ENCODE data around the gene ETV6. TPM values are rescaled to one million over a fixed set of nuclear protein-coding genes. Genes with fewer than 3 reads are reported as not detected.

ETV6 gene
- total and polyA plus RNA-seq, 2 of the 8 experiments (the other 6 are each of a cell fraction or from before 2014, with no cell fraction given), result 5.5 to 23.9 TPM

DNA sequence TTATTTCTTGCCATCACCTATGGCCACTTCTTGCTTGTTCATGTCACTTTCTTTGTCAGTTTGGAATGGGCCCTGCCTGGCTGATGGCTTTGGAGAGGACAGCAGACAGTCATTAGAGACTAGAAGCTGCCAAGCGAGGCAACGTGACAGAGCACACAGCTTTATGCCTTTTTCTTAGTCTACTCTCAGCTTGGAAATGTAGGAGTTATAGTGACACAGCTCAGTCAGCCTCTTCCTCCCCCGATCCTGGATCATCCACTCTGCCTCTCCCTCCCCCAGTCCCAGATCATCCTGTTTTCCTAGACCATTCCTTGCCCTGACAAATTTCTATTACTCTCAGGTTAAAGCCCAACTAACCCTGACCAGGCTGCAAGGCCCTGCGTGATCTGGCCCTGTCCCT lies 26.6 kb downstream of the ETV6 start:
- H3K14ac ChIP-seq (ENCODE audit: insufficient read length), result no peak overlapping the region
- H3K56ac ChIP-seq (replicated peaks; ENCODE audit: insufficient read length, low read depth, low read length), result no peak overlapping the region
- H4K20me1 ChIP-seq (replicated peaks in 1 of 2; ENCODE audit: control insufficient read depth in 1 of 2, insufficient read depth in 2 of 2, low read length in 2 of 2), result peaks cover 0 to 3% of the 10 kb centered on the region in 2 experiments
- H2BK120ac ChIP-seq (replicated peaks; ENCODE audit: low read depth, low read length), result no peak overlapping the region
- no peak overlapping the region for H2BK5ac ChIP-seq (ENCODE audit: low read depth, low read length)
- no peak overlapping the region for H2BK15ac ChIP-seq (ENCODE audit: low read length)
- no peak overlapping the region for H2BK20ac ChIP-seq (ENCODE audit: low read length)
- no peak overlapping the region for H3K18ac ChIP-seq (ENCODE audit: extremely low read depth, low read length)
- H2AK5ac ChIP-seq (ENCODE audit: low read depth, low read length), result no peak overlapping the region
- H3K36me3 ChIP-seq (ENCODE audit: control insufficient read depth in 2 of 4, insufficient read depth in 4 of 4, low read length in 3 of 4), result no peaks in the 10 kb centered on the region; a peak in 1 of 8 replicates
- H3K4me1 ChIP-seq (replicated peaks in 1 of 4; ENCODE audit: control insufficient read depth in 3 of 4, insufficient read depth in 4 of 4, low read length in 3 of 4), result peaks cover 0 to 11% (median 3%) of the 10 kb centered on the region in 4 experiments; a peak in 5 of 7 replicates
- H4K8ac ChIP-seq (ENCODE audit: extremely low read depth, insufficient read depth, low read length), result no peak overlapping the region
- no peak overlapping the region for H2AFZ ChIP-seq (ENCODE audit: low read length)
- H3K23ac ChIP-seq (ENCODE audit: insufficient read length), result no peak overlapping the region
- H4K91ac ChIP-seq (replicated peaks; ENCODE audit: insufficient read length, low read length), result no peak overlapping the region
- H3K4ac ChIP-seq (replicated peaks; ENCODE audit: insufficient read length, low read depth, low read length), result no peak overlapping the region
- H3K9me3 ChIP-seq (ENCODE audit: insufficient read depth in 2 of 2, low read depth in 1 of 2, low read length in 1 of 2), result no peaks in the 10 kb centered on the region
- DNase-seq (ENCODE audit: low read depth in 1 of 2, low spot score in 2 of 2) (no peak), FAIRE-seq (no peak)
- H2BK12ac ChIP-seq (ENCODE audit: low read depth, low read length), result 0 out of 2 replicates have a peak overlapping the region, but pooled peaks have one; percentile 11
- no peak for TF ChIP-seq TEAD4 (IDR thresholded peaks at IDR 0.05; ENCODE audit: low read depth, low read length)
- TF ChIP-seq POLR2AphosphoS5 (IDR thresholded peaks at IDR 0.05; ENCODE audit: low read depth, low read length), result no peak
- TF ChIP-seq NANOG (IDR thresholded peaks at IDR 0.05; ENCODE audit: insufficient read depth, low read depth, low read length, poor library complexity, severe bottlenecking), result no peak
- no peak for TF ChIP-seq EGR1 (IDR thresholded peaks at IDR 0.05; ENCODE audit: borderline replicate concordance, low read depth, low read length)
- TF ChIP-seq KDM1A (IDR thresholded peaks at IDR 0.05; ENCODE audit: borderline replicate concordance, low read length), result no peak
- TF ChIP-seq SP1 (IDR thresholded peaks at IDR 0.05; ENCODE audit: low read depth, low read length), result no peak
- TF ChIP-seq, protein P1, sequence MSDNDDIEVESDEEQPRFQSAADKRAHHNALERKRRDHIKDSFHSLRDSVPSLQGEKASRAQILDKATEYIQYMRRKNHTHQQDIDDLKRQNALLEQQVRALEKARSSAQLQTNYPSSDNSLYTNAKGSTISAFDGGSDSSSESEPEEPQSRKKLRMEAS (IDR thresholded peaks at IDR 0.05), result no peak
- TF ChIP-seq, protein P2, sequence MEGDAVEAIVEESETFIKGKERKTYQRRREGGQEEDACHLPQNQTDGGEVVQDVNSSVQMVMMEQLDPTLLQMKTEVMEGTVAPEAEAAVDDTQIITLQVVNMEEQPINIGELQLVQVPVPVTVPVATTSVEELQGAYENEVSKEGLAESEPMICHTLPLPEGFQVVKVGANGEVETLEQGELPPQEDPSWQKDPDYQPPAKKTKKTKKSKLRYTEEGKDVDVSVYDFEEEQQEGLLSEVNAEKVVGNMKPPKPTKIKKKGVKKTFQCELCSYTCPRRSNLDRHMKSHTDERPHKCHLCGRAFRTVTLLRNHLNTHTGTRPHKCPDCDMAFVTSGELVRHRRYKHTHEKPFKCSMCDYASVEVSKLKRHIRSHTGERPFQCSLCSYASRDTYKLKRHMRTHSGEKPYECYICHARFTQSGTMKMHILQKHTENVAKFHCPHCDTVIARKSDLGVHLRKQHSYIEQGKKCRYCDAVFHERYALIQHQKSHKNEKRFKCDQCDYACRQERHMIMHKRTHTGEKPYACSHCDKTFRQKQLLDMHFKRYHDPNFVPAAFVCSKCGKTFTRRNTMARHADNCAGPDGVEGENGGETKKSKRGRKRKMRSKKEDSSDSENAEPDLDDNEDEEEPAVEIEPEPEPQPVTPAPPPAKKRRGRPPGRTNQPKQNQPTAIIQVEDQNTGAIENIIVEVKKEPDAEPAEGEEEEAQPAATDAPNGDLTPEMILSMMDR (IDR thresholded peaks at IDR 0.05; ENCODE audit: control extremely low read depth in 1 of 3, insufficient read depth in 1 of 3, low read depth in 1 of 3, low read length in 3 of 3), result no peak
- WGBS, 2 experiments (ENCODE audit: extremely low coverage in 1 of 2, insufficient coverage in 1 of 2, insufficient read length in 1 of 2, insufficient replicate concordance in 2 of 2, low coverage in 1 of 2, low lambda C conversion rate in 2 of 2, missing lambda C conversion rate in 1 of 2), result 86% methylated on average over 4 of the region's 4 CpGs; no CpG with 5 or more reads in 1 of the 2 experiments
- ChIA-PET POLR2A (ENCODE audit: partially characterized antibody) (interaction anchor here (0.5 to 1.8 kb wide), 2 partner anchors 10 to 682 kb away, joined by 5 to 7 read pairs; no protein-coding TSS in a partner anchor), CTCF (ENCODE audit: partially characterized antibody) (interaction anchor here (1.2 to 2.2 kb wide), 3 partner anchors 9 to 16 kb away, joined by 3 to 7 read pairs (median 6); no protein-coding TSS in a partner anchor)
- peaks cover 0 to 30% of the 10 kb centered on the region in 2 experiments; a peak in 2 of 4 replicates for H3K79me2 ChIP-seq (ENCODE audit: control insufficient read depth in 1 of 2, insufficient read depth in 2 of 2, low read length in 2 of 2)
- H3K23me2 ChIP-seq (ENCODE audit: low read depth, low read length), result no peaks in the 10 kb centered on the region; the same call in 1 of the 2 replicates
- H3K4me2 ChIP-seq (ENCODE audit: insufficient read depth in 1 of 2, low read depth in 2 of 2, low read length in 2 of 2), result no peak overlapping the region
- no peak overlapping the region for H3K27ac ChIP-seq (ENCODE audit: low read depth, low read length)
- no peak overlapping the region for H3K4me3 ChIP-seq (ENCODE audit: extremely low read depth in 1 of 4, insufficient read depth in 2 of 4, low read depth in 3 of 4, low read length in 4 of 4)
- peaks cover 12% of the 10 kb centered on the region; the same call in 1 of the 2 replicates for H3K79me1 ChIP-seq (ENCODE audit: low read depth, low read length)
- H4K5ac ChIP-seq (ENCODE audit: insufficient read length, low read depth, low read length), result no peak overlapping the region
- H3K27me3 ChIP-seq (replicated peaks in 1 of 4; ENCODE audit: control insufficient read depth in 3 of 4, extremely low read depth in 1 of 4, insufficient read depth in 3 of 4, low read length in 3 of 4), result no peaks in the 10 kb centered on the region
- H3K9ac ChIP-seq (replicated peaks in 1 of 4; ENCODE audit: extremely low read depth in 1 of 4, low read depth in 3 of 4, low read length in 3 of 4), result peak overlapping the region in 1 of 4 experiments; percentile 6; a peak in 1 of 7 replicates

Measured in H1 (cell line).